GM23248 (cell line): ENCODE data around the gene ARHGEF37. TPM values are rescaled to one million over a fixed set of nuclear protein-coding genes. Genes with fewer than 3 reads are reported as not detected.
A peak's percentile ranks its signal among the peaks of the same experiment; 100 is the strongest.
"Not testable (repeated sequence)": the region's sequence is repeated elsewhere in the genome, so short reads cannot be mapped to it uniquely, and the experiment has no call there.

ENCODE experiments used
- DNase-seq: peaks from one replicate; pipeline ENCODE4 v3.0.0-alpha.2; 2015
- H2AFZ ChIP-seq: fragments of 200-600 bp; sonication (generic); 2 replicates; pipeline ENCODE4 v1.6.1; 2016; ENCODE audit warnings: antibody characterized with exemption
- H3F3A ChIP-seq: fragments of 200-600 bp; sonication (generic); 2 replicates; pipeline ENCODE4 v1.6.1; 2016; ENCODE audit warnings: mild to moderate bottlenecking, antibody characterized with exemption, mixed run types; ENCODE audit not compliant: insufficient read depth
- H3K27ac ChIP-seq: fragments of 200-600 bp; sonication (generic); 2 replicates; pipeline ENCODE4 v1.5.1; 2016; ENCODE audit warnings: mild to moderate bottlenecking
- H3K27me3 ChIP-seq: fragments of 200-600 bp; sonication (generic); replicated peaks from 2 replicates; pipeline ENCODE4 v1.6.1; 2016; ENCODE audit warnings: mild to moderate bottlenecking; ENCODE audit not compliant: insufficient read depth
- H3K36me3 ChIP-seq: fragments of 200-600 bp; sonication (generic); 2 replicates; pipeline ENCODE4 v1.6.1; 2016; ENCODE audit warnings: low read depth, mild to moderate bottlenecking
- H3K4me1 ChIP-seq: fragments of 200-600 bp; sonication (generic); 2 replicates; pipeline ENCODE4 v1.6.1; 2016; ENCODE audit warnings: mild to moderate bottlenecking; ENCODE audit not compliant: insufficient read depth
- H3K4me2 ChIP-seq: fragments of 200-600 bp; sonication (generic); one replicate; pipeline ENCODE4 v1.6.1; 2016; ENCODE audit warnings: mild to moderate bottlenecking; ENCODE audit not compliant: unreplicated experiment
- H3K4me3 ChIP-seq: fragments of 200-600 bp; sonication (generic); 2 replicates; pipeline ENCODE4 v1.5.1; 2016; ENCODE audit warnings: mild to moderate bottlenecking
- H3K79me2 ChIP-seq: fragments of 200-600 bp; sonication (generic); 2 replicates; pipeline ENCODE4 v1.6.1; 2016; ENCODE audit warnings: mild to moderate bottlenecking; ENCODE audit not compliant: insufficient read depth
- H3K9ac ChIP-seq: fragments of 200-600 bp; sonication (generic); 2 replicates; pipeline ENCODE4 v1.6.1; 2016; ENCODE audit warnings: mild to moderate bottlenecking
- H3K9me2 ChIP-seq: fragments of 200-600 bp; sonication (generic); 2 replicates; pipeline ENCODE4 v1.6.1; 2016; ENCODE audit warnings: mixed run types, mild to moderate bottlenecking, moderate library complexity; ENCODE audit not compliant: insufficient read depth
- H3K9me3 ChIP-seq: fragments of 200-600 bp; sonication (generic); one replicate; pipeline ENCODE4 v1.6.1; 2017; ENCODE audit warnings: low read depth
- H4K20me1 ChIP-seq: fragments of 200-600 bp; sonication (generic); 2 replicates; pipeline ENCODE4 v1.6.0; 2016; ENCODE audit not compliant: insufficient read depth
- EZH2 ChIP-seq: fragments of 200-600 bp; sonication (generic); IDR thresholded peaks from 2 replicates; pipeline ENCODE4 v1.6.1; 2018; ENCODE audit warnings: antibody characterized with exemption, mild to moderate bottlenecking; ENCODE audit not compliant: insufficient read depth, poor library complexity, severe bottlenecking
- EZH2phosphoT487 ChIP-seq: fragments of 200-600 bp; sonication (generic); IDR thresholded peaks from 2 replicates; pipeline ENCODE4 v1.6.1; 2018; ENCODE audit warnings: antibody characterized with exemption, moderate library complexity, mild to moderate bottlenecking, low read depth; ENCODE audit not compliant: insufficient read depth
- WGBS, 2 experiments: methylation state at CpG; one replicate each; pipeline ENCODE4 v1.1.6; 2015 to 2017; ENCODE audit warnings: low lambda C conversion rate in 2 of 2, low coverage in 1 of 2; ENCODE audit errors: missing lambda C conversion rate in 2 of 2; 5-methylcytosine and 5-hydroxymethylcytosine counted together
- in situ Hi-C: fragments of 300-500 bp; cut with MboI; formaldehyde crosslinking; loops from 2 replicates; pipeline ENCODE4 v1.15.0; 2020
- polyA plus RNA-seq: library from polyadenylated mRNA; unstranded; fragments of >200 nt; fragmentation: Nextera tagmentation; extraction: Ambion mirVana; gene quantifications from 2 replicates; pipeline ENCODE4 v1.2.1, GENCODE V29; 2016
- total RNA-seq: library from RNA; depleted of rRNA; stranded (reverse); fragments of >200 nt; shearing (Covaris generic); gene quantifications from 2 replicates; pipeline ENCODE4 v1.2.3, GENCODE V29; 2014

ARHGEF37 gene
- total and polyA plus RNA-seq, 2 experiments from 2014 or later: 0.51 to 0.97 TPM

GRCh38 chr5:149594206-149594895, 13.1 kb downstream of the ARHGEF37 start:
- 90 to 95% methylated on average over 5 of the region's 5 CpGs for WGBS, 2 experiments
- no peaks in the 10 kb centered on the region for H4K20me1 ChIP-seq
- H3K36me3 ChIP-seq: no peaks in the 10 kb centered on the region
- in situ Hi-C loops: no loop called here
- H3K79me2 ChIP-seq: no peaks in the 10 kb centered on the region
- H3K9ac ChIP-seq: no peak overlapping the region
- no peak for DNase-seq
- no peak overlapping the region for H2AFZ ChIP-seq
- TF ChIP-seq EZH2phosphoT487: no peak
- TF ChIP-seq EZH2: no peak
- no peak overlapping the region for H3K4me3 ChIP-seq
- no peaks in the 10 kb centered on the region for H3K9me3 ChIP-seq
- H3K4me2 ChIP-seq: no peak overlapping the region
- no peak overlapping the region for H3K27ac ChIP-seq
- no peaks in the 10 kb centered on the region for H3F3A ChIP-seq
- H3K27me3 ChIP-seq: no peaks in the 10 kb centered on the region
- no peaks in the 10 kb centered on the region for H3K9me2 ChIP-seq
- H3K4me1 ChIP-seq: no peaks in the 10 kb centered on the region

- H3K36me3 ChIP-seq, H3F3A ChIP-seq, H3K4me1 ChIP-seq, H3K4me3 ChIP-seq, H3K9ac ChIP-seq, H3K27me3 ChIP-seq, H3K27ac ChIP-seq, H4K20me1 ChIP-seq, H2AFZ ChIP-seq, in situ Hi-C loops, H3K9me3 ChIP-seq, H3K9me2 ChIP-seq, H3K4me2 ChIP-seq, H3K79me2 ChIP-seq: not testable (repeated sequence)
- WGBS, 2 experiments: 76 to 80% methylated on average over 3 of the region's 3 CpGs
- DNase-seq: peak; percentile 15
Measured at GRCh38 chr5:149595105-149595504, 13.8 kb downstream of the ARHGEF37 start.

- in situ Hi-C loops: no loop called here
- no peaks in the 10 kb centered on the region for H3K9me3 ChIP-seq
- no peaks in the 10 kb centered on the region for H3K9me2 ChIP-seq
- no peaks in the 10 kb centered on the region for H3K79me2 ChIP-seq
- DNase-seq: no peak
- no peaks in the 10 kb centered on the region for H3F3A ChIP-seq
- no peak for TF ChIP-seq EZH2
- TF ChIP-seq EZH2phosphoT487: no peak
- H3K4me2 ChIP-seq: no peak overlapping the region
- H3K36me3 ChIP-seq: no peaks in the 10 kb centered on the region
- no peak overlapping the region for H3K9ac ChIP-seq
- H4K20me1 ChIP-seq: no peaks in the 10 kb centered on the region
- WGBS, 2 experiments: 93 to 97% methylated on average over 2 of the region's 2 CpGs
- H3K27me3 ChIP-seq: no peaks in the 10 kb centered on the region
- no peaks in the 10 kb centered on the region for H3K4me1 ChIP-seq
- no peak overlapping the region for H3K4me3 ChIP-seq
- H2AFZ ChIP-seq: no peak overlapping the region
- no peak overlapping the region for H3K27ac ChIP-seq
Measured at GRCh38 chr5:149596712-149597111, 15.4 kb downstream of the ARHGEF37 start.

- TF ChIP-seq EZH2phosphoT487: no peak
- no peak for TF ChIP-seq EZH2
- Histone ChIP-seq H3K79me2 (no peaks in the 10 kb centered on the region), H3K9me2 (no peaks in the 10 kb centered on the region), H3K36me3 (no peaks in the 10 kb centered on the region), H3K4me2 (no peak overlapping the region), H3K4me1 (no peaks in the 10 kb centered on the region), H3K27ac (no peak overlapping the region), H2AFZ (no peak overlapping the region), H3K9me3 (no peaks in the 10 kb centered on the region), H3K4me3 (no peak overlapping the region), H3K9ac (no peak overlapping the region), H4K20me1 (no peaks in the 10 kb centered on the region), H3F3A (no peaks in the 10 kb centered on the region), H3K27me3 (no peaks in the 10 kb centered on the region)
- no peak for DNase-seq
- WGBS, 2 experiments: 88 to 96% methylated on average over 7 of the region's 7 CpGs
- in situ Hi-C loops: no loop called here
Measured at GRCh38 chr5:149597618-149598017, 16.3 kb downstream of the ARHGEF37 start.

GRCh38 chr5:149598234-149598633, 16.9 kb downstream of the ARHGEF37 start:
- H4K20me1 ChIP-seq, H3F3A ChIP-seq, H3K4me3 ChIP-seq, H3K36me3 ChIP-seq, H3K9ac ChIP-seq, in situ Hi-C loops, H3K79me2 ChIP-seq, H2AFZ ChIP-seq, H3K9me3 ChIP-seq, H3K27ac ChIP-seq, DNase-seq, H3K27me3 ChIP-seq, H3K4me2 ChIP-seq, H3K4me1 ChIP-seq, H3K9me2 ChIP-seq: not testable (repeated sequence)
- 91 to 92% methylated on average over 2 of the region's 2 CpGs for WGBS, 2 experiments
